Adrenal gland (tissue), 5 donors: ENCODE results near the gene SP140L.

Experiments used
- POLR2A ChIP-seq, 2 donors: fragments of 450-650 bp; IDR thresholded peaks; one replicate each; pipeline ENCODE4 v1.6.1; 2017; ENCODE audit warnings: antibody characterized with exemption in 2 of 2, mild to moderate bottlenecking in 2 of 2, moderate library complexity in 1 of 2
- TF ChIP-seq, protein P1 (sequence below), 6 experiments: fragments of 450-650 bp in 4 of 6; fragments of 200-600 bp in 2 of 6; sonication (generic) in 1 of 6; IDR thresholded peaks; 1 replicate in 5 of 6; 2 replicates in 1 of 6; pipeline versions ENCODE4 v1.5.1 to v1.8.0; 2016 to 2021; ENCODE audit warnings: antibody characterized with exemption in 6 of 6, mild to moderate bottlenecking in 2 of 6, moderate library complexity in 1 of 6
- donor health status: DM: no; HTN: no; CAD: no.

DNA sequence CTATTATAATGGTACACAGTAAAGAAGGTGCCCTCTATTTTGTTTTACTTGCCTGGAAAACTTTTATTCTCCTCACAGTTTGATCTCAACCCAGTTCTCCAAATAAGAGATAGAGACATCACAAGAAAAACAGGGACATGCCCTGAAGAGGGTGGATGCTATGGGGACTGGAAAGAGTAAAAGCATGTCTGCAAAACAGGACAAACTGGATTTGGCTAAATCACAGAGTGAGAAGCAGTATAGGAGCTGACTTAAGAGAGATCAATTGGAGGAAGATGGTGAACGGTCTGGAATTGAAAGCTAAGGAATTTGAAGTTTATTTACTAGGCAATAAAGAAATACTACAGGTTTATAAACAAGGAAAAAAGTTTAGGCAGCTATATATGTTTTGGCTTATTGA, 33.0 kb downstream of the SP140L start:
- no peak for TF ChIP-seq POLR2A (IDR thresholded peaks at IDR 0.05)
- TF ChIP-seq, protein P1, sequence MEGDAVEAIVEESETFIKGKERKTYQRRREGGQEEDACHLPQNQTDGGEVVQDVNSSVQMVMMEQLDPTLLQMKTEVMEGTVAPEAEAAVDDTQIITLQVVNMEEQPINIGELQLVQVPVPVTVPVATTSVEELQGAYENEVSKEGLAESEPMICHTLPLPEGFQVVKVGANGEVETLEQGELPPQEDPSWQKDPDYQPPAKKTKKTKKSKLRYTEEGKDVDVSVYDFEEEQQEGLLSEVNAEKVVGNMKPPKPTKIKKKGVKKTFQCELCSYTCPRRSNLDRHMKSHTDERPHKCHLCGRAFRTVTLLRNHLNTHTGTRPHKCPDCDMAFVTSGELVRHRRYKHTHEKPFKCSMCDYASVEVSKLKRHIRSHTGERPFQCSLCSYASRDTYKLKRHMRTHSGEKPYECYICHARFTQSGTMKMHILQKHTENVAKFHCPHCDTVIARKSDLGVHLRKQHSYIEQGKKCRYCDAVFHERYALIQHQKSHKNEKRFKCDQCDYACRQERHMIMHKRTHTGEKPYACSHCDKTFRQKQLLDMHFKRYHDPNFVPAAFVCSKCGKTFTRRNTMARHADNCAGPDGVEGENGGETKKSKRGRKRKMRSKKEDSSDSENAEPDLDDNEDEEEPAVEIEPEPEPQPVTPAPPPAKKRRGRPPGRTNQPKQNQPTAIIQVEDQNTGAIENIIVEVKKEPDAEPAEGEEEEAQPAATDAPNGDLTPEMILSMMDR (IDR thresholded peaks at IDR 0.05): no peak
